Measurements from ENCODE around the gene CEP104. TPM values are rescaled to one million over a fixed set of nuclear protein-coding genes. Genes with fewer than 3 reads are reported as not detected.

CEP104 gene
- total and polyA plus RNA-seq, 9 of the 15 experiments (the other 6 are each of a cell fraction or from before 2014, with no cell fraction given) = 11.2 to 63.4 (median 42.6) TPM

GRCh38 chr1:3828391-3828790 is 28.6 kb downstream of the CEP104 start:
- ChIA-PET CTCF (ENCODE audit: low intra/inter-chr PET ratio) (interaction anchor here (0.6 kb wide), 1 partner anchor 206 kb away, joined by 5 read pairs; no protein-coding TSS in a partner anchor), POLR2A (interaction anchor here (1.0 to 1.8 kb wide), 4 partner anchors 9 to 72 kb away, joined by 3 to 8 read pairs (median 4); no protein-coding TSS in a partner anchor)
- no peak overlapping the region; a peak in 1 of 4 replicates for H3K9ac ChIP-seq (ENCODE audit: insufficient read depth in 1 of 2, low read depth in 2 of 2, low read length in 2 of 2)
- no peaks in the 10 kb centered on the region for H3K79me2 ChIP-seq (ENCODE audit: control insufficient read depth, insufficient read depth, low read length)
- H4K20me1 ChIP-seq (replicated peaks; ENCODE audit: control insufficient read depth, insufficient read depth, low read length) = no peaks in the 10 kb centered on the region
- H3K4me2 ChIP-seq (ENCODE audit: insufficient read depth, low read length) = no peak overlapping the region
- H3K9me3 ChIP-seq (replicated peaks; ENCODE audit: control insufficient read depth, insufficient read depth, low read depth, low read length) = no peaks in the 10 kb centered on the region
- intact Hi-C loops (cut with micrococcal nuclease) = no loop called here
- no peak for TF ChIP-seq ZNF57 (CRISPR knock-in tag; IDR thresholded peaks at IDR 0.05)
- TF ChIP-seq ERF (CRISPR knock-in tag; IDR thresholded peaks at IDR 0.05) = no peak
- no peak for TF ChIP-seq ZKSCAN8 (CRISPR knock-in tag; IDR thresholded peaks at IDR 0.05)
- TF ChIP-seq PTRF (tag; IDR thresholded peaks at IDR 0.05) = no peak
- TF ChIP-seq PBX2 (CRISPR knock-in tag; IDR thresholded peaks at IDR 0.05; ENCODE audit: low read depth) = no peak
- TF ChIP-seq PBX2 (tag; conservative IDR thresholded peaks at IDR 0.05; ENCODE audit: low read depth) = no peak
- TF ChIP-seq YBX1 (IDR thresholded peaks at IDR 0.05) = no peak
- no peak for TF ChIP-seq PHF21A (IDR thresholded peaks at IDR 0.05; ENCODE audit: borderline replicate concordance, low read depth)
- no peak for TF ChIP-seq HNRNPL (IDR thresholded peaks at IDR 0.05; ENCODE audit: low read depth, low read length)
- no peak for TF ChIP-seq ZNF445 (CRISPR knock-in tag; IDR thresholded peaks at IDR 0.05; ENCODE audit: low read depth)
- no peak overlapping the region for H3K4me3 ChIP-seq
- in situ Hi-C loops (cut with MboI) = no loop called here
- no peak overlapping the region for H2AFZ ChIP-seq (ENCODE audit: low read depth, low read length)
- peaks cover 0 to 5% of the 10 kb centered on the region in 2 experiments; a peak in 2 of 5 replicates for H3K4me1 ChIP-seq (replicated peaks in 1 of 2; ENCODE audit: control insufficient read depth in 2 of 2, insufficient read depth in 2 of 2, low read length in 2 of 2)
- BruUV-seq (replicated peaks) = no TSS peak
- 88% methylated on average over 8 of the region's 8 CpGs for WGBS (ENCODE audit: insufficient coverage, low coverage, missing lambda C conversion rate)
- no peak overlapping the region for H3K27ac ChIP-seq (ENCODE audit: extremely low read depth, low read depth, low read length)
- no peaks in the 10 kb centered on the region for H3K9me1 ChIP-seq (ENCODE audit: control insufficient read depth, insufficient read depth, low read length)
- peaks cover 84% of the 10 kb centered on the region for H3K36me3 ChIP-seq (ENCODE audit: control insufficient read depth, insufficient read depth, low read length)
- no peak for FAIRE-seq
- no peak for ATAC-seq
- no peak for DNase-seq (ENCODE audit: extremely low read depth in 1 of 4, low spot score in 3 of 4)
- no peaks in the 10 kb centered on the region for H3K27me3 ChIP-seq (ENCODE audit: control insufficient read depth in 2 of 2, insufficient read depth in 2 of 2, low read length in 2 of 2)
